LNCAP (cell line): ENCODE results near the gene PODN.

Experiments used
- TF ChIP-seq, protein P1 (sequence below): fragments of 450-650 bp; IDR thresholded peaks from 2 replicates; pipeline ENCODE4 v1.5.1; 2017; ENCODE audit warnings: mild to moderate bottlenecking

Gene PODN

GRCh38 chr1:53057127-53057526, 4.9 kb upstream of the PODN start:
- TF ChIP-seq, protein P1, sequence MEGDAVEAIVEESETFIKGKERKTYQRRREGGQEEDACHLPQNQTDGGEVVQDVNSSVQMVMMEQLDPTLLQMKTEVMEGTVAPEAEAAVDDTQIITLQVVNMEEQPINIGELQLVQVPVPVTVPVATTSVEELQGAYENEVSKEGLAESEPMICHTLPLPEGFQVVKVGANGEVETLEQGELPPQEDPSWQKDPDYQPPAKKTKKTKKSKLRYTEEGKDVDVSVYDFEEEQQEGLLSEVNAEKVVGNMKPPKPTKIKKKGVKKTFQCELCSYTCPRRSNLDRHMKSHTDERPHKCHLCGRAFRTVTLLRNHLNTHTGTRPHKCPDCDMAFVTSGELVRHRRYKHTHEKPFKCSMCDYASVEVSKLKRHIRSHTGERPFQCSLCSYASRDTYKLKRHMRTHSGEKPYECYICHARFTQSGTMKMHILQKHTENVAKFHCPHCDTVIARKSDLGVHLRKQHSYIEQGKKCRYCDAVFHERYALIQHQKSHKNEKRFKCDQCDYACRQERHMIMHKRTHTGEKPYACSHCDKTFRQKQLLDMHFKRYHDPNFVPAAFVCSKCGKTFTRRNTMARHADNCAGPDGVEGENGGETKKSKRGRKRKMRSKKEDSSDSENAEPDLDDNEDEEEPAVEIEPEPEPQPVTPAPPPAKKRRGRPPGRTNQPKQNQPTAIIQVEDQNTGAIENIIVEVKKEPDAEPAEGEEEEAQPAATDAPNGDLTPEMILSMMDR, result no peak

DNA sequence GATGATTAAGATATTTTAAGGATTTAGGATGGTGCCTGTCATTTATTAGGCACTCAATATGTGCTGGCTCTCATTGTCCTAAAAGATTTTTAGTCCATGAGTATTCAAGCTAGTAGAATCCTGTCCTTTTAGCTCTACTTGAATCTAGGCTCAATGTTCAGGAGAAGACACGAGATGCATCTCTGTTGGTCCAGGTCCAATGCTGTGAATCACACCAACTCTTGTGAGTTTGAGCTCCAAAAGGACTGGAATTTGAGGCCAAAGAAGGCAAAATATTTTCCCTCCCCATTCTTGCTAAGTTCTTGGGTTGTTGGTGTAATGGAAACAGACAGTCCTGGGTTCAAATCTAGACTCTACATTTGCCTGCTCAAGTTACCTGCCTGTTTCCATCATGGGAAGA, 1.4 kb upstream of the PODN start:
- TF ChIP-seq, protein P1, result no peak

DNA sequence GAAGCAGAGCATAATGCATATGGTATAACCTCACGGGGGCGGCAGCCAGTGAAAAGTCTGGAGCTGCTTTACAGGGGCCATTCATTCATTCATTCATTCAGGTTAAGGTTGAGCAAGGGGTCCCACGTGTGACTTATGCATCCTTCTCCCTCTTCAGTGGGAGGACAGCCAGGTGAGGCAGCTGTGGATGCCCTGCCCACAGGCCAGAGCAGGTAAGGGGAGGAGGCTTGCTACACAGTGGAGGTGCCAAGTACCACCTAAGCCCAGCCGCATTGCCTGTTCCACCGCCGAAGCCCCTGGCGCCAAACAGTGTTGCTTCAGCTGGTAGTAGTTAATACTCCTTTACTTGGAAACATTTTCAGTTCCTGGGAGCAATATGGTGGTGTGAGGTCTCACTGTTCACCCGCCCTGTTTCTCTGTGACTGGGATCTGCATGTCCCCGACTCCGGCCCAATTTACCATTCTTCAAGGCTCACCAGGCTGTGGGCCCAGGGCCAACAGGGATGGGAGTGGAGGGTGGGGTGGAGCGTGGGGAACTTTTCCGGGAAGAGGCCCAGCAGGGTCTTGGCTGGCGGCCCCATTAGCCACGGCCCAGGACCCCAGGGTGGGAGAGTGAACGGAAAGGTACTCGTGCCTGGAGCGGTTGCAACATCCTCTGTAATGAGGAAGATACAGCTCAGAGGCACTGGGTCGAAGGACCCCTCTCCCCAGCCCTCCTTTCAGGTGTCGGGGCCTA, 722 bp upstream of the PODN start:
- TF ChIP-seq, protein P1, result no peak

DNA sequence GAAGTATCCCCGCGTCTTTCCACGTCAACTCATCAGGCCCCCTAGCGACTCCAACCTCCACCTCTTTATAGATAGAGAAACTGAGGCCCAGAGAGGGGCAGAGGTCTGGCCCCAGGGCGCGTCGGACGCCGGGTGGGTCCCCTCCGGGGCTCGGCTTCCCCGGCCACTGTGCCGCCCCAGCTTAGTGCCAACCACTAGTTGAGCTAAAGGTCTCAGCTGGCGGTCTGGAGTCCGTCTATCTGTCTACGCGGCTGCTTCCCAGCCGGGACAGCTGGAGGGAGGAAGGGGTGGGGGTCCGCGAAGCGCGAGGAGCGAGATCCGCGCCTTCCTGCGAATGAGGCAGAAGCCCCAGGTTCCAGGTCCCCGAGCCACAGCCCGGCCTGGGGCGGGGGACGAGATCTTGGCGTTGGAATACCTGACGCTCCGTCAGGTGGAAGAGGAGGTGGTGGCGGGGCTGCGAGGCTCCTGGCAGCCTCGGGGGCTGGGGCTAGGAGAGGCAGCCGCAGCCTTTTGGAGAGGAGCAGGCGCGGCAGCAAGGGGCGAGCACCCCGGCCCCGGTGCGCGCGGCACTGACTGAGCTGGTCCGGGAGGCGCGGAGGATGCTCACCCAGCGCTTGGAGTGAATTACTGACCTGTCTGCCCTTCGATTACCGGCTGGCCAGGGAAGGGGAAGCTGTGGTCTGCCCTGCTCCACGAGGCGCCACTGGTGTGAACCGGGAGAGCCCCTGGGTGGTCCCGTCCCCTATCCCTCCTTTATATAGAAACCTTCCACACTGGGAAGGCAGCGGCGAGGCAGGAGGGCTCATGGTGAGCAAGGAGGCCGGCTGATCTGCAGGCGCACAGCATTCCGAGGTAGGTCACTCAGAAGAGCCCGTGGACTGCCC, 937 bp downstream of the PODN start:
- TF ChIP-seq, protein P1, result no peak

DNA sequence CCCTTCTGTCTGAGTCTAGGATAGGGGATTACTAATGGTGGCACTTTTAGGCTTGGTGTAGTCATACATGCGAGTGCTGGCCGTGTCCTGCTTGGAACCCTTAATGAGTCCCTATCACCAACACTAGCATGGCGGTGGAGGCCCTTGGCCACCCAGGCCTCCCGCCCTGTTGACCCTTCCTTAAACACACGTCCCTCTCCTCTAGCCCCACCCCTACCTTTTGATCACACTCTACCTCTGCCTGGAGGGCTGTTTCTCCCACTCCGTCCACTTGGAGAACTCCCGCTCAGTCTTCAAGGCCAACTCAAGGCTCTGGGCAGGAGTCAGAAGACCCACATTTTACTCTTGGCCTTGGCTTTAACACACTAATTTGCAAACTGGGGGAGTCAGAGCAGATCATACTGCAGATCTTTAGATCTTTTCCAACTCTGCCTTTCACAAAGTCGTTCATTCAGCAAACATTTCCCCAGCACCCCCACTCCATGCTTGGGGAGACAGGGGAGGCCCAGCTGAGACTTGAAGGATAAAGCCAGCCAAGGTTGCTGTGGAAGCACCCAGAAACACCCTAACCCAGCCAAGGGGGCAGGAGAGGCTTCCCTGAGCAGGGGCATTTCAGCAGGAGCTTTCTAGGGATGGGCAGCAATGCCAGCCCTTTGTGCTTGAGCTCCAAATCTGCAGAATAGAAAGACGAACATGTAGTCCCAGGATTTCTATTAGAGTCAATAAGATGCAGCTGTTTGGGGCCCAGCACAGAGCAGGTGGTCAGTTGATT, 1.9 kb downstream of the PODN start:
- TF ChIP-seq, protein P1, result no peak

GRCh38 chr1:53065391-53065790, 3.4 kb downstream of the PODN start:
- TF ChIP-seq, protein P1, result no peak

- TF ChIP-seq, protein P1, result no peak
Measured at GRCh38 chr1:53066488-53066887, 4.5 kb downstream of the PODN start.
